GM18505 (cell line): ENCODE measurements around the gene EXOSC1.
A peak's percentile ranks its signal among the peaks of the same experiment; 100 is the strongest.
"Not testable (repeated sequence)": the region's sequence is repeated elsewhere in the genome, so short reads cannot be mapped to it uniquely, and the experiment has no call there.

Experiments
- ATAC-seq: cut with Tn5 transposase; IDR thresholded peaks from one replicate; pipeline ENCODE4 v1.9.1; 2021; ENCODE audit not compliant: unreplicated experiment
- POLR2A ChIP-seq: IDR thresholded peaks from 4 replicates; pipeline ENCODE4 v1.6.1; 2011; ENCODE audit warnings: borderline replicate concordance; ENCODE audit not compliant: insufficient read depth, insufficient read length; ENCODE audit errors: extremely low read depth

EXOSC1 gene

DNA sequence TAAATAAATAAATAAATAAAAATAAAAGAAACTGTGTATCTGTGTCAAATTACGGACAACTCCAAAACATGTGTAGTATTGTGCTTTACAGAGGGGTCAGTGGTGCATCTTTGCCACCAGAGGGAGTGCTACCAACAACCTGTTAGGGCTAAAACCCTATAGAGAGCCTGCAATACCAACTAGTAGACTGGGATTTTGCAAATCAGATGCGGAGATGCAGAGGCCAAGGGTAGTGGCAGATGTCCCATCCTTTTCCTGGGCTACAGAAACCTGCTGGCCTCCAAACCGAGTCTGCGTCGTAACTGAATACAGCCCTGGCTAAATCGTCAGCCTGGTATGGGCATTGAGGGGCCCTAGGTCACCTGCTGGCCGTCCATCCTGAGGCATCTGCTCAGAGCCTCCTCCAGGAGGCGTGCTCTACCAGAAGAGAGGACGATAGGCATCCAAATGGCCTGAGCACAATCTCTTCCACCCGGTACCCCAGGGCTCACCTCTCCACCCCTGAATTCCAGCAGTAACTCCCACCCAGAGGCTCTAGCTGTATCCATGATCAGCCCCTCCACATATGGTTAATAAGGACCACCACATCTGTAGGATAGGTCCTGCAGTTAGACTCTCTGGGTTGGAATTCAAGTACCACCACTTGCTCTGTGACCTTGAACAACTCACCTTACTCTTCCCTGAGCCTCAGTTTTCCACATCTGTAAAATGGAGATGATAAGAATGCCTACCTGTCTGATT, 38.4 kb downstream of the EXOSC1 start:
- ATAC-seq = peak; percentile 79
- TF ChIP-seq POLR2A = no peak

DNA sequence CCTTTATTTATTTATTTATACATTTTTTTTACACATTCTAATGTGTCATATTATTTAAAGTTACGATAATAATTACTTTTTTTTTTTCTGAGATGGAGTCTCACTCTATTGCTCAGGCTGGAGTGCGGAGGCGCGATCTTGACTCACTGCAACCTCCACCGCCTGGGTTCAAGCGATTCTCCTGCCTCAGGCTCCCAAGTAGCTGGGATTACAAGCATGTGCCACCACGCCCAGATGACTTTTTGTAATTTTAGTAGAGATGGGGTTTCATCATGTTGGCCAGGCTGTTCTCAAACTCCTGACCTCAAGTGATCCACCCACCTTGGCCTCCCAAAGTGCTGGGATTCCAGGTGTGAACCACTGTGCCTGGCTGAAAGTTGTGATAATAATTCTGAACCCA, 39.3 kb downstream of the EXOSC1 start:
- ATAC-seq = not testable (repeated sequence)

DNA sequence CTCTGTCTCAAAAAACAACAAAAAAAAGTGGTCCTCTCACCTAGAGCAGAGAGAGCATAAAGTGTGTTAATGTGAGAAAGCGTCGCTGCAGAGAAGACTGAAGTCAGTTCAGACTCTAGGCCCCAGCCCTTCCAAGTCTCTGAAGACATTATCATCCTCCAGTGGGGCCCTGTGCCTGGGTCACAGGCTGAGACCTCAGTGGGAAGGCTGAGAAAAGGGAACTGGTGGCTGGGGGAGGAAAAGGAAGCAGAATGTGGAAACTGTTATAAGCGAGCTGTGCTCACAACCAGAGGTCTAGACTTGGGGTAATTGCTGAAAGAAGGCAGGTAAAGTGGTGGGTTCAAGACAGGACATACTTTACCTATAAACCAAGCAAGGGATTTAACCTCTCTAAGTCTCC, 39.7 kb downstream of the EXOSC1 start:
- no peak for TF ChIP-seq POLR2A
- no peak for ATAC-seq

DNA sequence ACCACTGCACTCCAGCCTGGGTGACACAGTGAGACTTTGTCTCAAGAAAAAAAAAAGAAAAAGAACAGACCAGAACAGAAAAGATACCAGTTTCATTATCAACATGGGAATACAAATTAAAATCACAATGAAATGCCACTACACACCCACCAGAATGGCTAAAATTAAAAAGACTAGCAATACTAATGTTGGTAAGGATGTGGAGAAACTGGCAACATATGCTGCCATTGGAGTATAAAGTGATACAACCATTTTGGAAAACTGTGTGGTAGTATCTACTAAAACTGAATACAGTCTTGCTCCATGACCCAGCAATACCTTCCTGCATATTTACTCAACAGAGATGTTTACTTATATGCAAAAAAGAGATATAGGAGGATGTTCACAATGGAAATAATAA, 41.8 kb downstream of the EXOSC1 start:
- no peak for TF ChIP-seq POLR2A
- no peak for ATAC-seq

DNA sequence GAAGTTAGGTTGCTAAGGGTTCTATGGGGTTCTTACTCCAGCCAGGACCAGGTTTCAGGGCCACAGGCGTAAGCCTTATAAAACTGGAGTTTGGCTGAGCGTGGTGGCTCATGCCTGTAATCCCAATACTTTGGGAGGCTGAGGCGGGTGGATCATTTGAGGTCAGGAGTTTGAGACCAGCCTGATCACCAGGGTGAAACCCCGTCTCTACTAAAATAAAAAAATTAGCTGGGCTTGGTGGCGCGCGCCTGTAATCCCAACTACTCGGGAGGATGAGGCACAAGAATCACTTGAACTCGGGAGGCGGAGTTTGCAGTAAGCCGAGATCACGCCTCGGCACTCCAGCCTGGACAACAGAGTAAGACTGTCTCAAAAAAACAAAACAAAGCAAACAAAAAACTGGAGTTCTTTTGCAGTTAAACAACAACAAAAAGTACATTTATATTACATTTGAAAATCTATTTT, 44.3 kb downstream of the EXOSC1 start:
- ATAC-seq = no peak
- no peak for TF ChIP-seq POLR2A

DNA sequence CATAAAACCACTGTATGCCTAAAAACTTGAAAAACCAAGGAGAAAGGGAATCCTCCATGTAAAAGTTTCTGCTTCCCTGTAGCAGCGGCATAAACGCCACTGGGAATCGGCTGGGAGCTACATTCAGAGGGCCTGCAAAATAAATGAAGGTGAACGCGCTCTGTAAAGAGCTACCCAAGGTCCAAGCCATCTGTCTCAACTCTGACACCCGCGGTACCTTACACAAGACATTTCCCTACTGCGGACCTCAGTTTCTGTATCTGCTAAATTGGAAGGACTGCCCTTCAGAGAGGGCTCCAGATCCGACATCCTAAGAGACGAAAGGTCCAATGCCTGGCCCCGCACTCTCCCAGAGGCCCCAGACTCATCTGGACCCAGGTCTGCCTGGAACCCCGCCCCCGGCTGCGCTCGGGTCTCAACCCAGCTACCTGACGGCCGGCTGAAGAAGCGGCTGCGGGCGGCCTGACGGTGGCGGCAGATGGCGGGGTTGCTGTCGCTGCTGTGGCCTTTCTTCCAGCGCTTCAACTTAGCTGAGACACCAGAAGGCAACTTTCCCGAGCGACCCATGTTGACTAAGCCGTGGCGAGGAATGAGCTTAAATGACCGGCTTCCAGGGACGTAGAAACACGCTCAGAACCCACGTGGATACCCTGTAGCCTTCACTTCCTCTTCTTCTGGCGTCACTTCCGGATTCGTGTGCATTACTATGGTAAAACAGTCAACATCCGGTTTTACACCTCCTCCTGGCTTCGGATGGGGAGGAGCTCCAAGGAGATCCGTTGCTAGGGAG, 44.9 kb downstream of the EXOSC1 start, which contains the start of gene RRP12:
RRP12 (minus strand) TSS at position 676 of the 790 bp plus-strand sequence; CDS start at position 567, 109 bp downstream.
- ATAC-seq = peak; percentile 94
- TF ChIP-seq POLR2A = peak; percentile 69

DNA sequence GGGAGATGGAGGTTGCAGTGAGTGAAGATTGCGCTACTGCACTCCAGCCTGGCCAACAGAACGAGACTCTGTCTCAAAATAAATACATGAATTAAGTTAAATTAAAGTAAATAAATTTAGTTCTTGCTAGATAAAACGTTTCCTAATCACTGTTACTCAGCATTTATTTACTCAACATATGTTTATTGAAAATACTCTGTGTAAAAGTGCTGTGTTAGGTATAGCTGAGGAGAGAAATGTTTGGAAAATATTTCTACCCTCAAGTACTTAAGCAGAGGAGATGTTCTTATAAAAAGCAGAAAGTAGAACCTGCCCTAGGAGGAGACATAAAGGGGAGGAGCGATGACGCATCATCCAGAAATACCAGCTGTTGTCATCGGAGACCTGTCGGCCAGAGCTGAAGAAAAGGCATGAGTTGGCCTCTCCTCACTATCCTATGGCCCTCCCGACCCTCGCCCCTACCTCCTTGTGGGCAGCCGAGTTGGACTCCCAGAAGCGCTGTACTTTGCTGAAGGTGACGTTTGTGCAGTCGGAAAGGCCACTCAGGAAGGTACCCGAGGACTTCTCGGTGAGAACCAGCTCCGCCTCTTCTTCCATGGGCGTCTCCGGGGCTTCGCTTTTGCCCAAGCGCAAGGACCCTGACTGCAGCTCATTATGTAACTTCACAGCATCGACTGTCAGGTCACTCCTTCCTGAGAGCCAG, 45.8 kb downstream of the EXOSC1 start:
- no peak for TF ChIP-seq POLR2A
- ATAC-seq = no peak

DNA sequence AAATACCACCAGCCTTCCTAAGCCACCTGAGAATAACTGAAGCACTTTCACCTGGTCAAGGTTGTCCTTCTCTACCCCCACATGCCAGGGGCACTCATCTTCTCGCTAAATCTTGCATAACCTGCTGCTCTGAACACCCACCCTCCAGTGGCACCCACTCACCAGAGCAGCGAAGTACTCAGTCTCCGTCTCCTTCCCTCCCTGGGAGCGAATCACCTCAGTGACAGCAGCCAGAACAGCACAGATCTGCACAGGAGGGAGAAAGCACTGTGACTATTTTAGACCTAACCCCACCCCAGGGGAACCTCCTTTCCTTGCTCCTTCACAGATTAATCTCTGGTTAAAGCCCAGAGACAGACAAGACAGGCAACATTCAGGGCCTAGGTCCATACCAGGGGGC, 49.8 kb downstream of the EXOSC1 start:
- TF ChIP-seq POLR2A = no peak
- no peak for ATAC-seq

DNA sequence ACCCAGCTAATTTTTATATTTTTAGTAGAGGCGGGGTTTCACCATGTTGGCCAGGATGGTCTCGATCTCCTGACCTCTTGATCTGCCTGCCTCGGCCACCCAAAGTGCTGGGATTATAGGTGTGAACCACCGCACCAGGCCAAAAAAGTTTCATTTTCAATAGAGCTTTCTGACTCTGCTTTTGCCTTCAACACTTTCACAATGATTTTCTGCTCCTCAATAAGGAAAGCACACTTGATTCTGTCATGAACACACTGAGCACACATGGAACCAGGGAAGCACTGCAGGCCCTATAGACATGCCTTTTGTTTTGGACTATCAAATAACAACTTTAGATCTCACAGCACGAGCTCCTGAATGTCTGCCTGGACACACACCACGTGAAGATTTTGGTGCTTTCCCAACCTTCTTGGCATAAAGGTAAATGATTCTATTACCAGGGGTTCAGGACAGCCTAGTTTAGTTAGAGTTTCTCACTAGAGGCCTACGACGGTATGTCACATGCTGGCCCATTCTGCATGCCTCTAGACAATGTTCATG, 52.7 kb downstream of the EXOSC1 start:
- ATAC-seq = no peak
- TF ChIP-seq POLR2A = no peak

DNA sequence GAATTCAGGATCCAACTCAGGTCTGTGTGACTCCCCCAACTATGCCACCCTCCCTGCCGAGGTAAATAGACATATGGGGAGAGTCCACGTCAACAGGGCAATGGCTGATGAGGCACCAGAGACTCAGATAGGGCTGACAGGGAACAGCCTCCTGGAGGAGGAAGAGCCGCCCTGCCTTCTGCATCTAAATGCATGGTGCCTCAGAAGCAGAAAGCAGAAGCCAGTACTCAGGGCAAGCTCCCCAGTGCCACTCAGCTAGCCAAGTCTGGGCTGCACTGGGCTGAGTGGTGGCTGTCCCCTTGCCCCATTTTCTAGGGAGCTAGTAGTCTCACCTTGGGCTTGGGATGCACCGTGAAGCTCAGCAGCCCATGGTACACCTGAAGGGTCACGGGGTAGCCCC, 55.7 kb downstream of the EXOSC1 start:
- no peak for ATAC-seq
- TF ChIP-seq POLR2A = no peak

DNA sequence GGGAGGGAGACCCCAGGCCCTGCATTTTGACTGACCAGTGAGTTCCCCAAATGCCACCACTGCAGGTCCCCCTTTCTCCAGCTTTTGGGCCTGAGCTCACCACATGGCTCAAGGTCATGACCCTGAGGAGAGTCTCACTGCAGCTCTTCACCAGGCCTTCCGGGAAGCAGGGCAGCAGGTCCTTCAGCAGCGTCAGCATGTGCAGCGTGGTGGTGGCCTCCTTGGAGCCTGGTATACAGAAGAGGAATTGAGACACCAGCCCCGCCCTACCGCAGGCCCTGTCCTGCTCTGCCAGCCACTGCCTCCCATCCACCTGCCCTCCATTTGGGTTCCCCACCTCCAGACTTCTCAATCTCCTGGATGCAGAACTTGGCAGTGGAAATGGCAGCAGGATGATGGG, 57.7 kb downstream of the EXOSC1 start:
- ATAC-seq = no peak

More for the DNA sequence above, 57.7 kb downstream of the EXOSC1 start:
- TF ChIP-seq POLR2A = no peak
